ENCODE data around the gene DPAGT1. TPM values are rescaled to one million over a fixed set of nuclear protein-coding genes. Genes with fewer than 3 reads are reported as not detected.
"Not testable (repeated sequence)": the region's sequence is repeated elsewhere in the genome, so short reads cannot be mapped to it uniquely, and the experiment has no call there.

Gene DPAGT1
- total RNA-seq, 1 donor from 2014 or later, result 83.4 TPM

DNA sequence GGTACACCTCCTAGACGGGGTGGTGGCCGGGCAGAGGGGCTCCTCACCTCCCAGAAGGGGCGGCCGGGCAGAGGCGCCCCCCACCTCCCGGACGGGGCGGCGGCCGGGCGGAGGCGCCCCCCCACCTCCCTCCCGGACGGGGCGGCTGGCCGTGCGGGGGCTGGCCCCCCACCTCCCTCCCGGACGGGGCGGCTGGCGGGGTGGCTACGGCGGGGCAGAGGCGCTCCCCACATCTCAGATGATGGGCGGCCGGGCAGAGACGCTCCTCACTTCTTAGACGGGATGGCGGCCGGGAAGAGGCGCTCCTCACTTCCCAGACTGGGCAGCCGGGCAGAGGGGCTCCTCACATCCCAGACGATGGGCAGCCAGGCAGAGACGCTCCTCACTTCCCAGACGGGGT is 42.5 kb downstream of the DPAGT1 start:
- not testable (repeated sequence) for H3K4me3 Mint-ChIP-seq (ENCODE audit: low read depth); H3K9me3 Mint-ChIP-seq; H3K27me3 Mint-ChIP-seq (ENCODE audit: low read depth); DNase-seq (ENCODE audit: low spot score)
- H3K36me3 Mint-ChIP-seq (ENCODE audit: low read depth), result peaks cover 27% of the 10 kb centered on the region
- H3K4me1 Mint-ChIP-seq (ENCODE audit: low read depth), result peaks cover 27% of the 10 kb centered on the region
- H3K27ac Mint-ChIP-seq, result peak overlapping the region; percentile 42
- intact Hi-C loops (cut with micrococcal nuclease), result loop anchor here (5.0 kb wide), 1 partner anchor 62 kb away; the partner anchor contains the start of gene CENATAC

DNA sequence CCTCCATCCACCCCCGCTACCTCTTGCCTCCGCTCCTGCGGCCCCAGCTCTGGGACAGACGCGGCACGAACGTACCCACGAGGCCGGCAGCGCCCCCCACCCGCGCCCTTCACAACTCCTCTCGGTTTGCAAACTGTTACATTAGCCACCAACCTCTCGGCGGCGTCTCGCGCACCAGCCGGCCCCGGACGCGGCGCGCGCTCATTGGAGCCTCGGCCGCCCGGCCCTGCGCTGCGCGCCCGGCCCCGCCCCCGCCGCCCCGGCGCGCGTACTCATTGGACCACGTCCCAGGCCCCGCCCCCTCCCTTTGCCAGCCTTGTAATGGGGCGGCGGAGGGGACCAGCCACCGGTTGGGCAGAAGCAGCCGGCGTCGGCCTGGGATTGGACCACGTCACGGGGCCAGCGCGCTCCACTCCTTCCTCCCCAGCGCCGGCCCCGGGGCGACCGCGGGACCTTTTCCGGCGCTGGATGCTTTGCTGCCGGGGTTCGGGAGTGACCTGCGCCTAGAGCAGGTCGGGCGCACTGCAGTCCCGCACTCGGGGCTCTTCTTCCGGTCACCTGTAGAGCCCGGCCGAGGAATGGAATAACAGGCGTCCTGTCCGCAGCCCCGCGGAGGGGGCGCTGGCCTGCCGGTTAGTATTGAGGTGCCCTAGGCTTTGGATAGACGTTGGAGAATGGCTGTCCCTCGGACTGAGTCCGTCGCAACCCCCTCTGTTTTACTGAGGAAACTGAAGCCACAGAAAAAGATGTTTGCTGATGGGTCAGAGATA is 44.5 kb downstream of the DPAGT1 start, which contains the start of gene HYOU1:
Gene HYOU1 (minus strand): TSS at position 206 of the 770 bp plus-strand sequence. CDS start 1,045 bp downstream, outside the sequence.
- Mint-ChIP-seq H3K27ac (peak within 1 kb of the TSS; percentile 99), H3K4me3 (ENCODE audit: low read depth) (peak within 1 kb of the TSS; percentile 98), H3K27me3 (ENCODE audit: low read depth) (no peaks in the 10 kb centered on the region), H3K36me3 (ENCODE audit: low read depth) (peaks cover 46% of the 10 kb centered on the region), H3K4me1 (ENCODE audit: low read depth) (peaks cover 28% of the 10 kb centered on the region), H3K9me3 (no peaks in the 10 kb centered on the region)
- peak; percentile 97 for DNase-seq (ENCODE audit: low spot score)
- intact Hi-C loops (cut with micrococcal nuclease), result loop anchor here (1.0 to 5.0 kb wide), 6 partner anchors 10 to 60 kb away; partner anchors contain the start of genes CENATAC, HMBS, RPS25 and SLC37A4

DNA sequence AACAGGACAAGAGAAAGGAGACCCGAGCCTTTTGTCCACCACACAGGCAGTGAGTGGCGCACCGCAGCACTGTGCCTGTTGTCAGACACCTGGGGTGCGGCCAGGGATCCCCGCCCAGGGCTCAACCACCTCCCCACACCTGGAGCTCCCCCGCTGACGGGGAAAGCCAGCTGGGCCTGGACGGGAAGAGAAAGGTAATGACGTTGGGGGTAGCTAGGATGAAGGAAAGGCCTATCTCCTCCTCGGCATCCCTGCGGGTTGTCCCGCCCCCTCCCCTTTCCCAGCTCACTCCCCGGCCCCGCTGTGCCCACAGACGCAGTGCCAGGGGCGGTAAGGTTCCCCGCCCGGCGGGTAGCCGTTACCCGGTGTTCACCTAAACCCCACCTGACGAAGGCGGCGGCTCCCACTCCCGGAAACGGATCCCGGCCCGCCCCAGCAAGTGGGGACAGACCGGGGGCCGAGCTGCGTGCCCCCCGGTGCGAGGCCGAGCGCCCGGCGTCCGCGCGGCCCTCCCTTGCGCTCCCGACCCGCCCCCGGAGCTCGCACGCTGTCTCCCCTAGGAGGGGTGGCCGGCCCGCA is 45.1 kb downstream of the DPAGT1 start:
- intact Hi-C loops (cut with micrococcal nuclease), result loop anchor here (2.0 to 5.0 kb wide), 2 partner anchors 38 to 59 kb away; partner anchors contain the start of genes CENATAC, RPS25 and TRAPPC4
- peaks cover 29% of the 10 kb centered on the region for H3K4me1 Mint-ChIP-seq (ENCODE audit: low read depth)

DNA sequence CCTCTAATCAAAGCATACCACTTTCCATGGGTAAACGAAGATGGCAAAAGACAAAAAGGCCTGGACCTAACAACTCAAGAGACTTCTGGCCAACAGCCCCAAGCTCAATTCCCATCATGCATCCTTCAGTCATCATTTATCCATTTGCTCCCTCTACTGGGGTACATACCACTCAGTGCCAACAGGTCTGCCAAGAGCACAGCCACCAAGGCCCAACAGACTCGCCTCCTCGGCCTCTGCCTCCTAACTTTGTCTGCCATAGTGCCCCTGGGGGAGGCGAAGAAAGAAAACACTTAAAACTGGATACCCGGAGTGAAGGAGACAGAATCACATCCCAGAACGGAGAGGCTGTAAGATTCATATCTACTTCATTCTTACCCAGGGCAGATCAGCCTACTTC is 45.8 kb downstream of the DPAGT1 start:
- H3K4me1 Mint-ChIP-seq (ENCODE audit: low read depth), result peaks cover 29% of the 10 kb centered on the region
- H3K27ac Mint-ChIP-seq, result peak overlapping the region; percentile 85
- intact Hi-C loops (cut with micrococcal nuclease), result loop anchor here (2.0 to 5.0 kb wide), 2 partner anchors 37 to 59 kb away; partner anchors contain the start of genes CENATAC, RPS25 and TRAPPC4
- no peaks in the 10 kb centered on the region for H3K9me3 Mint-ChIP-seq
- H3K4me3 Mint-ChIP-seq (ENCODE audit: low read depth), result peak overlapping the region; percentile 84
- DNase-seq (ENCODE audit: low spot score), result no peak
- peaks cover 58% of the 10 kb centered on the region for H3K36me3 Mint-ChIP-seq (ENCODE audit: low read depth)
- no peaks in the 10 kb centered on the region for H3K27me3 Mint-ChIP-seq (ENCODE audit: low read depth)

More for the DNA sequence above, 45.1 kb downstream of the DPAGT1 start:
- Mint-ChIP-seq H3K4me3 (ENCODE audit: low read depth) (peak overlapping the region; percentile 98), H3K27ac (peak overlapping the region; percentile 99), H3K9me3 (no peaks in the 10 kb centered on the region), H3K36me3 (ENCODE audit: low read depth) (peaks cover 52% of the 10 kb centered on the region), H3K27me3 (ENCODE audit: low read depth) (no peaks in the 10 kb centered on the region)
- DNase-seq (ENCODE audit: low spot score), result peak; percentile 33

DNA sequence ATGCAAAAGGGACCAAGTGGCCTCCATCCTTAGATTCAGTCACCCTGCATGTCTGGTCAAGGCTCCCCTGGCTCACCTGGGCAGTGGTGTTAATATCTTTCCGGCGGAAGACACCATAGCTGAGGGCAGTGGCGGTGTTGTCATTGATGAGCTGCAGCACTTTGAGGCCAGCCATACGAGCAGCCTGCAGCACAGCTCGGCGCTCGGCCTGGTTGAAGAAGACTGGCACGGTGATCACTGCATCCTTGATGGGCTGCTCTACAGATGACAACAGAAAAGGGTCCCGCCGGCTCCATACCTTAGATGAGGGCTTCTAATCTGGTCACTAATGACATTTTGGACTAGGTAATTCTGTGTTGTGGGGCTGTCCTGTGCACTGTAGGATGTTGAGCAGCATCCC is 47.2 kb downstream of the DPAGT1 start:
- Mint-ChIP-seq H3K9me3 (no peaks in the 10 kb centered on the region), H3K27ac (no peak overlapping the region), H3K36me3 (ENCODE audit: low read depth) (peaks cover 71% of the 10 kb centered on the region), H3K4me1 (ENCODE audit: low read depth) (peaks cover 29% of the 10 kb centered on the region), H3K4me3 (ENCODE audit: low read depth) (no peak overlapping the region), H3K27me3 (ENCODE audit: low read depth) (no peaks in the 10 kb centered on the region)
- intact Hi-C loops (cut with micrococcal nuclease), result no loop called here
- DNase-seq (ENCODE audit: low spot score), result no peak

DNA sequence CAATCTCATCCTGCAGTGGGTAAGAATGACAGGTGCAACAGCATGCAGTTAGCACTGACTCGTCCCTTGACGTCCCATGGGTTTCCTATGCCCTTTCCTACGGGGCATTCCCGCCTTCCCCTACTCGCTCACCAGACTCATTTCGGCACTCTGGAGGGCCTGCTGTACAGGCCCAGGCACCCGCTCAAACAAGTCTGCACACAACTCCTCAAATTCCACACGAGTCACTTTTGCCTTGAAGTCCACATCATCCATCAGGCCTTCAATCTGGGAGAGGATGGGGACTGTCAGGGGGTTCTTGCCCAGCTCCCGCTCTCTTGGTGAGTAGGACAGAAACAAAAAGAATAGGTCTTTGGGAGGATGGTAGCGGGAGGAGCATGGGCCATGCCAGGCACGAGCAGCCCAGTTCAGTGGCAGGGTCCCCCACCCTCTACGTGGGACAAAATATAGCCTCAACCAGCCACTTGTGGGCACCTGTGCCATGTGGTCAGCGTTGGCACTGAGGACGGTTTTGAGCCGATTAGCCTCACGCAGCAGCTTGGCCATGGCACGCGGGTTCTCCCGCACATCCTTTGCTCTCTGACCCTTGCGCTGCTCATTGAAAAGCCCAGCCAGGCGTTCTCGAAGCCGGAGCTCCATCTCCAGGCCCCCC is 49.4 kb downstream of the DPAGT1 start:
- H3K4me3 Mint-ChIP-seq (ENCODE audit: low read depth), result no peak overlapping the region
- H3K4me1 Mint-ChIP-seq (ENCODE audit: low read depth), result peaks cover 20% of the 10 kb centered on the region
- intact Hi-C loops (cut with micrococcal nuclease), result no loop called here
- H3K9me3 Mint-ChIP-seq, result no peaks in the 10 kb centered on the region
- H3K27me3 Mint-ChIP-seq (ENCODE audit: low read depth), result no peaks in the 10 kb centered on the region
- H3K27ac Mint-ChIP-seq, result no peak overlapping the region
- no peak for DNase-seq (ENCODE audit: low spot score)
- peaks cover 85% of the 10 kb centered on the region for H3K36me3 Mint-ChIP-seq (ENCODE audit: low read depth)

DNA sequence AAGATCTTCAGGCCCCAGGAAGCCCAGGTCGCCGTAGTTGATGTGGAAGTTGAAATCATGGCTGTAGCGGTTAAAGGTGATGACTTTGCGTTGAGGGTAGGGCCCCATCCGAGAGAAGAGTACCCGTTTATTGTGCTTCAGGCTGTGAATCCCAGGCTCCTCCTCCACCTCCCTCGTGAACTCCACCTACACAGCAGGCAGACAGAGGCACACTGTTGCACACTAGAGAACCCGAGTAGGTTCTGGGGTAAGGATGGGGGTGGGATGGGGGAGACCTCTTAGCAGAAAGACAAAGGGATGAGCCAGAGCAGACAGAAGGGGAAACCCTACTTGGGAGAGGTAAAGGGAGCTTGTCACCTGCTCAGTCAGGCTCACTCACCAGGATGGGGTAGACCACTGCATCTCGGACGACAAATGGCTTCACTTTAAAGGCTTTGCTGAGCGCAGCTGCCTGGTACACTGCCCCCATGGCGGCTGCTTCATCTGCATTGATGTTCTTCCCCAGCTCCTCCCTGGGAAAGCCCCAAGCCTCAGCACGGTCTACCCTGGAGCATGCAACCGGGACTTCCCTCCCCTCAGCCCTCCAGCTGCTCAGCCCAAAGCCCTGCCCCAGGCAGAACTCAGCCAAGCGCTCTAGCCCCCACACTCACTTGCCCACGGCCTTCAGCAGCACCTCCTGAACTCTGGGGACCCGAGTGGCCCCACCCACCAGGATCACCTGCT is 50.1 kb downstream of the DPAGT1 start:
- DNase-seq (ENCODE audit: low spot score), result no peak
- Mint-ChIP-seq H3K27ac (no peak overlapping the region), H3K4me3 (ENCODE audit: low read depth) (no peak overlapping the region), H3K27me3 (ENCODE audit: low read depth) (no peaks in the 10 kb centered on the region), H3K4me1 (ENCODE audit: low read depth) (peaks cover 21% of the 10 kb centered on the region), H3K9me3 (no peaks in the 10 kb centered on the region), H3K36me3 (ENCODE audit: low read depth) (peaks cover 92% of the 10 kb centered on the region)
- intact Hi-C loops (cut with micrococcal nuclease), result no loop called here

DNA sequence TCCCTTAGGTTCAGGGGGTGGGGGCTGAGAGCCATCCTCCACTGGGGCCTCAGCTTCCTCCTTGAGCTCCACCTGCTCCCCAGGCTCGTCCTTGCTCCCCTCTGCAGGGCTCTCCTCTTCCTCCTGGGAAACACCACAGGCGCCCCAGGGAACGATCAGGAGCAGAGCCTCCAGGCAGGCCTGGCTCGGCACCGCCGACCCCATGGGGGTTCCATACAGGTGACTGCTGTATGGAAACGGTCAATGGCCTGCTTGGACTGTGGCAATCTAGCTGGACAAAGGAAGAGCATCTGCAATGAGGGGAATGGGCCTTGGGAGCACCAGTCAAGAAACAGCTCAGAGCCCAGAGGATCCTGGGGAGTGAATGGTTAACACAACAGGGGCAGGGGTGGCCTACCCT is 52.6 kb downstream of the DPAGT1 start:
- peaks cover 4% of the 10 kb centered on the region for H3K4me1 Mint-ChIP-seq (ENCODE audit: low read depth)
- no peaks in the 10 kb centered on the region for H3K27me3 Mint-ChIP-seq (ENCODE audit: low read depth)
- intact Hi-C loops (cut with micrococcal nuclease), result no loop called here
- H3K36me3 Mint-ChIP-seq (ENCODE audit: low read depth), result peaks cover 92% of the 10 kb centered on the region
- H3K4me3 Mint-ChIP-seq (ENCODE audit: low read depth), result no peak overlapping the region
- no peak for DNase-seq (ENCODE audit: low spot score)
- H3K9me3 Mint-ChIP-seq, result no peaks in the 10 kb centered on the region
- H3K27ac Mint-ChIP-seq, result no peak overlapping the region

DNA sequence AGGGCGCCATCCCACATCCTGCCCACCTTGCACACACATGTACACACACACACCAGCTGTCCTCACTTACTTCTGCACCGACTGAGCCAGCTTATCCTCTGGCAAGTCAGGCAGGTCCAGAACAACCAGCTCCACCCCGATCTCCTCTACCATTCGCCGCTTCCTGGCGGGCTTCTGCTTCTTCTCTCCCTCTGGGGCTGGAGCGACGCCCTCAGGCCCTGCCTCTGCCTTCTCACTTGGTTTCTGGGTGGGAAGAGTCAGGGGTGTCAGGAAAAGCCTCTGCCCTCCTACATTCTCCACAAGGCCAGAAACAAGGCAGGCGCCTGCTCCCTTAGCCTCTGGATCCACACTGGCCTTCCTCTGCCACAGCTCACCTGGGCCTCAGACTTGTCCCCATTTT is 53.0 kb downstream of the DPAGT1 start:
- peaks cover 4% of the 10 kb centered on the region for H3K4me1 Mint-ChIP-seq (ENCODE audit: low read depth)
- DNase-seq (ENCODE audit: low spot score), result no peak
- H3K27me3 Mint-ChIP-seq (ENCODE audit: low read depth), result no peaks in the 10 kb centered on the region
- H3K4me3 Mint-ChIP-seq (ENCODE audit: low read depth), result no peak overlapping the region
- H3K27ac Mint-ChIP-seq, result no peak overlapping the region
- H3K9me3 Mint-ChIP-seq, result no peaks in the 10 kb centered on the region
- intact Hi-C loops (cut with micrococcal nuclease), result no loop called here
- H3K36me3 Mint-ChIP-seq (ENCODE audit: low read depth), result peaks cover 88% of the 10 kb centered on the region

DNA sequence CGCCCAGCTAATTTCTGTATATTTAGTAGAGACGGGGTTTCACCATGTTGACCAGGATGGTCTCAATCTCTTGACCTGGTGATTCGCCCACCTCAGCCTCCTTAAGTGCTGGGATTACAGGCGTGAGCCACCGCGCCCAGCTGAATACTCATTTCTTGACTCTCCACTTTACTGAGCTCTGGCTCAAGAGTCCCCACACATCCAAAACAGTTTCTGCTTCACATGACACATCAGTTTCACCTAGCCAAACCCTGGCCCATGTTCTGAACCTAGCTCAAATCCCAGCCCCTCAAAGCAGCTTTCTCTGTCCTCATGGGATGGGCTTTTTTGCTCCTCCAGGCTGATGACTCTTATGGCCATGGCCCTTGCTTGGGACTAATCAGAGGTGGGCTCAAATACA is 54.4 kb downstream of the DPAGT1 start:
- peak overlapping the region; percentile 49 for H3K27ac Mint-ChIP-seq
- H3K27me3 Mint-ChIP-seq (ENCODE audit: low read depth), result no peaks in the 10 kb centered on the region
- peaks cover 6% of the 10 kb centered on the region for H3K4me1 Mint-ChIP-seq (ENCODE audit: low read depth)
- intact Hi-C loops (cut with micrococcal nuclease), result no loop called here
- no peak for DNase-seq (ENCODE audit: low spot score)
- no peak overlapping the region for H3K4me3 Mint-ChIP-seq (ENCODE audit: low read depth)
- H3K9me3 Mint-ChIP-seq, result no peaks in the 10 kb centered on the region
- peaks cover 74% of the 10 kb centered on the region for H3K36me3 Mint-ChIP-seq (ENCODE audit: low read depth)

Measured in activated T-helper 2 cell treated with anti-CD3 and anti-CD28 coated beads, Interferon-gamma antibody, Interleukin-2, Interleukin-4, amounts not matched to agents 10 μg/mL and 5 μg/mL and 100 μg/mL, durations not matched to agents 14 hours and 24 hours and 36 hours (primary cell).